ENCODE data around the gene CC2D1A.

DNA sequence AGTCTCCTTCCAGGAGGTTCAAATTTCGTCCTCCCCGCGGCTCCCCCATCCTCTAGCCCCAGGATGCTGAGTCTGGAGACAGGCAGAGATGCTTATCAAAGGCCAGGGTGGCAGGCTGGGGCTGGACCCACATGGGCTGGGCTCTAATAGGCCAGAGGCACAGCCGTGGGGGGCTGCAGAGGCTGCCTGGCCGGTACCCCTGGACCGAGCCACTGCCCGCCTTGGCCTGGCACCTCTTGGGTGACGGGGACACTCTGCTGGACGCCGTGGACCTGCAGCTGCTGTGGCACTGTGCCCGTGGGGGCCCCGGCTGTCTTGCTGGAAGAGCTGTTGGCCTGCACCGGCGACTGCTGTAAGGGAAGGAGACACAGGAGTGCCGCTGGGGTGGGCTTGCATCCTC is 74.3 kb downstream of the CC2D1A start:
- no peak for TF ChIP-seq EZH2phosphoT487 (IDR thresholded peaks at IDR 0.05; ENCODE audit: borderline replicate concordance, low read length)
- TF ChIP-seq, protein P1, sequence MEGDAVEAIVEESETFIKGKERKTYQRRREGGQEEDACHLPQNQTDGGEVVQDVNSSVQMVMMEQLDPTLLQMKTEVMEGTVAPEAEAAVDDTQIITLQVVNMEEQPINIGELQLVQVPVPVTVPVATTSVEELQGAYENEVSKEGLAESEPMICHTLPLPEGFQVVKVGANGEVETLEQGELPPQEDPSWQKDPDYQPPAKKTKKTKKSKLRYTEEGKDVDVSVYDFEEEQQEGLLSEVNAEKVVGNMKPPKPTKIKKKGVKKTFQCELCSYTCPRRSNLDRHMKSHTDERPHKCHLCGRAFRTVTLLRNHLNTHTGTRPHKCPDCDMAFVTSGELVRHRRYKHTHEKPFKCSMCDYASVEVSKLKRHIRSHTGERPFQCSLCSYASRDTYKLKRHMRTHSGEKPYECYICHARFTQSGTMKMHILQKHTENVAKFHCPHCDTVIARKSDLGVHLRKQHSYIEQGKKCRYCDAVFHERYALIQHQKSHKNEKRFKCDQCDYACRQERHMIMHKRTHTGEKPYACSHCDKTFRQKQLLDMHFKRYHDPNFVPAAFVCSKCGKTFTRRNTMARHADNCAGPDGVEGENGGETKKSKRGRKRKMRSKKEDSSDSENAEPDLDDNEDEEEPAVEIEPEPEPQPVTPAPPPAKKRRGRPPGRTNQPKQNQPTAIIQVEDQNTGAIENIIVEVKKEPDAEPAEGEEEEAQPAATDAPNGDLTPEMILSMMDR (IDR thresholded peaks at IDR 0.05; ENCODE audit: low read depth, low read length, poor library complexity, severe bottlenecking): no peak

Data from DOHH2 (cell line).